Measurements from ENCODE around the gene CHMP4B. TPM values are rescaled to one million over a fixed set of nuclear protein-coding genes. Genes with fewer than 3 reads are reported as not detected.

Gene CHMP4B
- total RNA-seq, 2 experiments from 2014 or later = 93.9 to 94.8 TPM

DNA sequence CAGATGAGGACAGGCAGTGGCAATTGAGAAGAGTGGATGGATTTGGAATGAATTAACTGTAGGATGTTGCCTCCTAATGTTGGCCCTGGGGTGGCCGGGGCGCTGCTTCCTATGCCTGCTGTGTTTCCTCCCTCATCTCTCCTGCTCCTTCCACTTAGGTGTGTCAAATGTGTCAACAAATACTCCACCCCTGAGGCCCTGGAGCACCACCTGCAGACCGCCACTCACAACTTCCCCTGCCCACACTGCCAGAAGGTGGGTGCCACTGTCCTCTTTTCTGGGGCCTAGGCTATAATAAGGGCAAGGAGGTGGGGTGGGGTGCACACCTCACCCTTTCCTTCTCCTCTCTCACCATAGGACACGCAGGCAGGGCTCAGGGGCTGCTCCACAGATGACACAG is 30.0 kb upstream of the CHMP4B start:
- Mint-ChIP-seq H3K4me1 (ENCODE audit: low read depth) (peaks cover 18% of the 10 kb centered on the region), H3K4me3 (no peak overlapping the region), H3K27ac (no peak overlapping the region), H3K36me3 (peaks cover 8% of the 10 kb centered on the region), H3K27me3 (no peaks in the 10 kb centered on the region), H3K9me3 (no peaks in the 10 kb centered on the region)
- CTCF ChIA-PET = no interaction called here
- intact Hi-C loops (cut with micrococcal nuclease) = no loop called here
- DNase-seq = no peak
- POLR2A ChIA-PET = no interaction called here

DNA sequence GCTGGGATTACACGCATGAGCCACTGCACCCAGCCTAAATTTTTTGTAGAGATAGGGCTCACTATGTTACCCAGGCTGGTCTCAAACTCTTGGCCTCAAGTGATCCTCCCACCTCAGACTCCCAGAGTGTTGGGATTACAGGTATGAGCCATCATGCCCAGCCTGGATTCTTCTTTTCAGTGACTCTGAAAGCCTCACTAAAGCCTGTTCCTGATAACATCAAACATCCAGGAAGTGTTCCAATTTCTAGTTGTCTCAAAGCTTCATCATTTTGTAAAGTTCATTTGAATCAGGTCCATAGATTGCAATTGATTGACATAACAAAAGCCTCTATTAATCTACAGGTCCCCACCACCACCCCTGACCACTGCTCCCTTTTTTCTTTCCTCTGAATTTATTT is 29.2 kb upstream of the CHMP4B start:
- DNase-seq = no peak
- H3K4me1 Mint-ChIP-seq (ENCODE audit: low read depth) = peaks cover 21% of the 10 kb centered on the region
- no peak overlapping the region for H3K27ac Mint-ChIP-seq
- intact Hi-C loops (cut with micrococcal nuclease) = no loop called here
- H3K4me3 Mint-ChIP-seq = no peak overlapping the region
- ChIA-PET POLR2A (no interaction called here), CTCF (interaction anchor here (2.2 kb wide), 1 partner anchor 10 kb away, joined by 9 read pairs; no protein-coding TSS in a partner anchor)
- H3K36me3 Mint-ChIP-seq = peaks cover 8% of the 10 kb centered on the region
- H3K27me3 Mint-ChIP-seq = no peaks in the 10 kb centered on the region
- H3K9me3 Mint-ChIP-seq = no peaks in the 10 kb centered on the region

DNA sequence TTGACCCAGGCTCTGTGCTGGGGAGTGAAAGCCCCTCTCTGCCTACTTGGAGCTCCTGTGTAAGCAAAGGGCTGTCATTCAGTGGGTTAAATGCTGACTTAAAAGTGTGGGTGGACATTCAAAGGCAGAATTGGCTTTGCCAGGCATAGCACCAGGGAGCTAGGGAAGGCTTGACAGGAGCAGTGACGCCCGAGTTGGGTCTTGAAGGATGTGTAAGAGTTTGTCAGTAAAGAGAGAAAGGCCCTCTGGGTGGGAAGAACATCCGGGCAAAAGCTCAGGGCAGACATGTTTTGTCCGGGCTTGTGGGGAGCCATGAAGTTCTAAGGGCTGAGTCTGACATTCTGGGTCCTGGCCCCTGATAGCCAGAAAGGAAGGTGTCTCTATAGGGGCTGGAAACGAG is 27.9 kb upstream of the CHMP4B start:
- no peak for DNase-seq
- Mint-ChIP-seq H3K27ac (no peak overlapping the region), H3K27me3 (no peaks in the 10 kb centered on the region), H3K9me3 (no peaks in the 10 kb centered on the region), H3K36me3 (peaks cover 8% of the 10 kb centered on the region), H3K4me3 (no peak overlapping the region), H3K4me1 (ENCODE audit: low read depth) (peaks cover 29% of the 10 kb centered on the region)
- CTCF ChIA-PET = interaction anchor here (2.2 kb wide), 1 partner anchor 9 kb away, joined by 9 read pairs; no protein-coding TSS in a partner anchor
- POLR2A ChIA-PET = no interaction called here
- intact Hi-C loops (cut with micrococcal nuclease) = no loop called here

DNA sequence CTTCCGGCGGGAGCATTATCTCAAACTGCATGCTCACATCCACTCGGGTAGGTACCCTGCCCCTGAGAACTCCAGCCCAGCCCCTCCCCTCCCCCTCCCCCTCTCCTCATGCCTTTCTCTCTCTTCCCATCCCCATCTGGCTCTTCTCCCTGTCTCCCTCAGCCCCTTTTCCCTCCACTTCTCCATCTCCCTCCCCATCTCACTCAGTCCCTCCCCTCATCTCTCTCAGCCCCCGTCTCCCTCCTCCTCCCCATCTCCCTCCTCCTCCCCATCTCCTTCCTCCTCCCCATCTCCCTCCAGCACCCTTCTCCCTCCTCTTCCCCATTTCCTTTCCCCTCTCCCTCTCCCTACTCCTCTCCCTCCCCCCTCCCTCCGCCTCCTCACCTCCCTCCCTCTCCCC is 27.3 kb upstream of the CHMP4B start:
- intact Hi-C loops (cut with micrococcal nuclease) = no loop called here
- Mint-ChIP-seq H3K4me3 (no peak overlapping the region), H3K27me3 (no peaks in the 10 kb centered on the region), H3K9me3 (no peaks in the 10 kb centered on the region), H3K4me1 (ENCODE audit: low read depth) (peaks cover 24% of the 10 kb centered on the region), H3K27ac (no peak overlapping the region), H3K36me3 (peaks cover 10% of the 10 kb centered on the region)
- ChIA-PET CTCF (interaction anchor here (2.2 kb wide), 1 partner anchor 8 kb away, joined by 9 read pairs; no protein-coding TSS in a partner anchor), POLR2A (no interaction called here)
- no peak for DNase-seq

DNA sequence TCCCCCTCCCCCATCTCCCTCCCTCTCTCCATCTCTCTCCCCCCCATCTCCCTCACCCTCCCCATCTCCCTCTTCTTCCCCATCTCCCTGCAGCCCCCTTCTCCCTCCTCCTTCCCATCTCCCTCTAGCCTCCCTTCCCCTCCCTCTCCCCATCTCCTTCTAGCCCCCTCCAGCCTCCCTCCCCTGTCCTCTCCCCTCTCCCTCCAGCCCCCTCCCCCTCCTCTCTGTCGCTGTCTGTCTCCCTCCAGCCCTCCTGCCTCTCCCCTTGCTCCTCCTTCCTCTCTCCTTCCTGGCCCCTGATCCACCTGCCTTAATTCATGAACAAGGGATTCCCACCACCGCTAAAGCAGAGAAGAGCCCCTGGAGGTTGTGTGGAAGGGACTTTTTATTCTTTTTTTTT is 26.9 kb upstream of the CHMP4B start:
- no peak overlapping the region for H3K27ac Mint-ChIP-seq
- peaks cover 8% of the 10 kb centered on the region for H3K36me3 Mint-ChIP-seq
- ChIA-PET CTCF (no interaction called here), POLR2A (no interaction called here)
- no peak for DNase-seq
- no peak overlapping the region for H3K4me3 Mint-ChIP-seq
- peaks cover 20% of the 10 kb centered on the region for H3K4me1 Mint-ChIP-seq (ENCODE audit: low read depth)
- no peaks in the 10 kb centered on the region for H3K9me3 Mint-ChIP-seq
- H3K27me3 Mint-ChIP-seq = no peaks in the 10 kb centered on the region
- intact Hi-C loops (cut with micrococcal nuclease) = no loop called here

DNA sequence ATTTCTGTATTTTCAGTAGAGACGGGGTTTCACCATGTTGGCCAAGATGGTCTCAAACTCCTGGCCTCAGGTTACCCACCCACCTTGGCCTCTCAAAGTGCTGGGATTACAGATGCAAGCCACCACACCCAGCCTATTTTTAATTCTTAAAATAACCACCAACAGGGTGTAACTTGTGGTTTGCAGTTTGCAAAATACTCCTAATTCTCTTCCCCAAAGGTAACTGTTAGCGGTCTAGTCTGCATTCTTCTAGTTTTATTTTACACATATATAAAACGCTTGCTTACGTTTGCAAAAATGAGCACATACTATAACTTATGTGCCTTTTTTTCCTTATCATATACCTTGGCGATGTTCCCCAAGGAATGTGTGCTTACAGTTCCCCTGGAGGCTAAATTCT is 25.6 kb upstream of the CHMP4B start:
- Mint-ChIP-seq H3K36me3 (peaks cover 13% of the 10 kb centered on the region), H3K27ac (no peak overlapping the region), H3K27me3 (no peaks in the 10 kb centered on the region), H3K4me3 (no peak overlapping the region), H3K4me1 (ENCODE audit: low read depth) (peaks cover 14% of the 10 kb centered on the region), H3K9me3 (no peaks in the 10 kb centered on the region)
- ChIA-PET POLR2A (no interaction called here), CTCF (no interaction called here)
- intact Hi-C loops (cut with micrococcal nuclease) = no loop called here
- DNase-seq = no peak

DNA sequence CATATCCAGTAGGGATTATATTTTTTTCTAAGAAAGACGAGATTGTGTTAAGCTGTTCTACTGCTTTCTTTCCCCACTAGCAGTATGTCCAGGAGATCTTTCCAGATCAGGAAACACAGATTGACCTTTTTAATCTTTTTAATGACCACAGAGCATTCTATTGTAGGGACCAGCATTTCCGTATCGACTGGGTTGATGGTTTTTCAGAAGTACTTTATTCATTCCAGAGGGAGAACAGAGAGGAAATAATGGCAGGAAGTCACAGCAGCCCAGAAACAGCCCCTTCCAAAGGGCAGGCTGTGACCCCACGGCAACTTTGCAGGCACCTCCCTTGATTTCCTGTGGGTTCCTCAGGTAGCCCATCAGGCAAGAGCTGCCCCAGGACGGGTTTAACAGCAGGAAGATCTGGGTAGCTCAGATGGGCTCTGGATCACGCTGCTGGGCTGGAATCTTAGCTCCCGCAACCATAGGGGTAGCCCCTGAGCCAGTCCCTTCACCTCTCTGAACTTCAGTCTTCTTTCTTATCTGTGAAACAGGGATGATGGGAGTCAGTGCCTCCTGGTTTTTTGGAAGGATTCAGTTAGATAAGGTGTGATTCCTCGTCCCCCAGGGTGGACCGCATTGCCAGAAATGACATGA is 23.8 kb upstream of the CHMP4B start:
- intact Hi-C loops (cut with micrococcal nuclease) = no loop called here
- Mint-ChIP-seq H3K4me3 (no peak overlapping the region), H3K27ac (no peak overlapping the region), H3K9me3 (no peaks in the 10 kb centered on the region), H3K27me3 (no peaks in the 10 kb centered on the region), H3K4me1 (ENCODE audit: low read depth) (peaks cover 14% of the 10 kb centered on the region), H3K36me3 (peaks cover 10% of the 10 kb centered on the region)
- CTCF ChIA-PET = no interaction called here
- POLR2A ChIA-PET = no interaction called here
- no peak for DNase-seq

DNA sequence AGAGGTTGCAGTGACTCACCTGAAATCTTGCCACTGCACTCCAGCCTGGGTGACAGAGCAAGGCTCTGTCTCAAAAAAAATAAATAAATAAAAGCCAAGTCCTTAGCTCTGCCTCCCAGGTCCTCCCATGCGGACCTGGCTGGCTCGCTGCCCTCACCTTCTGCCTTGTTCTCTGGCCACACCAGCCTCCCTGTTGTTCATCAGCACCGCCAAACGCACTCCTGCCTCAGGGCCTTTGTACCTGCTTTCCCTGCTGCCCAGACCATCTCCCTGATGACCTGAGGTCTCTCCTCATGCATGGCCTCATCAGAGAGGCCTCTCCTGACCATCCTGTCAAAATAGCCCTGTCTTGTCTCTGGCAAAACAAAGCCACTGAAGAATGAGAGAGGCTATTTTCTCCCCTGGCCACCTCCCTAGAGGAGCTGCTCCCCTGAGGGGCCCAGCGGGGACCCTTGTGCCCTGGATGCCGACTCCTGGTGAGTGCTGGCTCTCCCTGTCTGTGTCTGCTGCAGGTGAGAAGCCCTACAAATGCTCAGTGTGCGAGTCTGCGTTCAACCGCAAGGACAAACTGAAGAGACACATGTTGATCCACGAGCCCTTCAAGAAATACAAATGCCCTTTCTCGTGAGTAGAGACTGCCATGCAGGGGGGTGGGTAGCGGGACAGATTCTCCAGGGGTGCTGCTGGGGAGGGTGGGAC is 22.6 kb upstream of the CHMP4B start:
- Mint-ChIP-seq H3K4me3 (no peak overlapping the region), H3K4me1 (ENCODE audit: low read depth) (peaks cover 14% of the 10 kb centered on the region), H3K9me3 (no peaks in the 10 kb centered on the region), H3K27ac (no peak overlapping the region), H3K36me3 (peaks cover 9% of the 10 kb centered on the region), H3K27me3 (no peaks in the 10 kb centered on the region)
- POLR2A ChIA-PET = no interaction called here
- intact Hi-C loops (cut with micrococcal nuclease) = no loop called here
- no peak for DNase-seq
- CTCF ChIA-PET = interaction anchor here (0.7 kb wide), 1 partner anchor 23 kb away, joined by 4 read pairs; the partner anchor contains the start of gene CHMP4B

DNA sequence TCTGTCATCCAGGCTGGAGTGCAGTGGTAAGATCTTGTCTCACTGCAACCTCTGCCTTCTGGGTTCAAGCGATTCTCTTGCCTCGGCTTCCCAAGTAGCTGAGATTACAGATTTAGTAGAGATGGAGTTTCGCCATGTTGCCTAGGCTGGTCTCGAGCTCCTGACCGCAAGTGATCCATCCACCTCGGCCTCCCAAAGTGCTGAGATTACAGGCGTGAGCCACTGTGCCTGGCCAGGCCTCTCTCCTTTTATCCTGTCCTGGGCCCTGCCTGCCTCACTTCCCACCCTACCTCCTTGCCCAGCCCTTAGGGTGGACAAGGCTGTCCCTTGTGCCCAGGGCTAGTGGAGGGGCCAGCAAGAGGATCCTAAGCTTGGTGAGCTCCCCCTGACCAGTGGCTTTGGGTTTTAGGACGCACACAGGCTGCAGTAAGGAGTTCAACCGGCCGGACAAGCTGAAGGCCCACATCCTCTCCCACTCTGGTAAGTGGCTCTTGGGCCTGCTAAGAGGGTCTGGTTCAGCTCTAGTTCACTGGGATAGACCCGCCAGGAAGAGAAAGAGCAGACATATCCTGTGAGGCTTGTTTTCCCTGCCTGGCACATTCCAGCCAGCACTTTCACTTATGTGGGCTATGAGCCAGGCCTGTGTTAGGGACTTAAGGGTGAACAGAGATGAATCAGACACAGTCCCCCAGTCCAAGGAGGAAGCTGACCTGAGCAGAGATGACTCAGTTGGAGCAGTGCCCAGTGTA is 21.9 kb upstream of the CHMP4B start:
- H3K4me3 Mint-ChIP-seq = no peak overlapping the region
- H3K27ac Mint-ChIP-seq = no peak overlapping the region
- H3K36me3 Mint-ChIP-seq = peaks cover 9% of the 10 kb centered on the region
- no peaks in the 10 kb centered on the region for H3K27me3 Mint-ChIP-seq
- no peak for DNase-seq
- intact Hi-C loops (cut with micrococcal nuclease) = no loop called here
- peaks cover 14% of the 10 kb centered on the region for H3K4me1 Mint-ChIP-seq (ENCODE audit: low read depth)
- POLR2A ChIA-PET = no interaction called here
- CTCF ChIA-PET = interaction anchor here (0.7 kb wide), 1 partner anchor 22 kb away, joined by 4 read pairs; the partner anchor contains the start of gene CHMP4B
- no peaks in the 10 kb centered on the region for H3K9me3 Mint-ChIP-seq

DNA sequence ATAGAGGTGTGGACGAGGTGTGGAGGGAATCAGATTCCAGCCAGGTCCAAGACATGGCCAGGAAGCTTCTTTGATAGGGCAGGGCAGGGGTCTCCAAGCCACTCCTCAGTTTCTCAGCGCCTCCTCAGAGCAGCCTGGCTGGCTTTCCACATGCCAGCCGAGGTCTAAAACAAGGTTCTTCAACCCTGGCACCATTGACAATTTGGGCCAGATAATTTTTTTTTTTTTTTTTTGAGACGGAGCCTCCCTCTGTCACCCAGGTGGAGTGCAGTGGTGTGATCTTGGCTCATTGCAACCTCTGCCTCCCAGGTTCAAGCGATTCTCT is 21.3 kb upstream of the CHMP4B start:
- Mint-ChIP-seq H3K9me3 (no peaks in the 10 kb centered on the region), H3K27me3 (no peaks in the 10 kb centered on the region), H3K4me1 (ENCODE audit: low read depth) (peaks cover 14% of the 10 kb centered on the region), H3K27ac (no peak overlapping the region), H3K36me3 (peaks cover 9% of the 10 kb centered on the region), H3K4me3 (no peak overlapping the region)
- POLR2A ChIA-PET = no interaction called here
- no peak for DNase-seq
- CTCF ChIA-PET = no interaction called here
- intact Hi-C loops (cut with micrococcal nuclease) = no loop called here

DNA sequence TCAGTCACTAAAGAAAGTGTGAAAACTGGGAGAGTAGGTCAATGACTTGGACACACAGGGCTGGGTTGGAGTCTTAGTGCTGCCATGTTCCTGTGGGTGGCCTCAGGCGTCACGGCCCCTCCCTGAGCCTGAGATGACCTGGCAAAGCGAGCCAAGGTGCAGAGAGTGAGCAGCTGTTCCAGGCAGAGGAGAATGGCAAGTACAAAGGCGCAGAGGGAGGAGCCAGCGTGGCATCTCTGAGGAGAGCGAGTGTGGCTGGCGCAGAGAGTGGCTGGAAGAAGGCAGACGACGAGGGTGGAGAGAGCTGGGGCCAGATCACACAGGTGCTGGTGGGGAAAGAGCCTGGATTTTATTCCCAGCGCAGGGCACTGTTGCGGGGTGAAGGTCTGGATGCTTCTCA is 20.6 kb upstream of the CHMP4B start:
- intact Hi-C loops (cut with micrococcal nuclease) = no loop called here

DNA sequence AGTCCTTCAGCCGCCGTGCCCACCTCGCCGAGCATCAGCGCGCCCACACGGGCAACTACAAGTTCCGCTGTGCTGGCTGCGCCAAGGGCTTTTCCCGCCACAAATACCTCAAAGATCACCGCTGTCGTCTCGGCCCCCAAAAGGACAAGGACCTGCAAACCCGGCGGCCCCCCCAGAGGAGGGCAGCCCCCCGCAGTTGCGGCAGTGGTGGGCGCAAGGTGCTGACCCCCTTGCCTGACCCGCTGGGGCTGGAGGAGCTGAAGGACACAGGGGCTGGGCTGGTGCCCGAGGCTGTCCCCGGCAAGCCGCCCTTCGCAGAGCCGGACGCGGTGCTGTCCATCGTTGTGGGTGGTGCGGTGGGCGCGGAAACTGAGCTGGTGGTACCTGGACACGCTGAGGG is 20.1 kb upstream of the CHMP4B start:
- no peak for DNase-seq
- Mint-ChIP-seq H3K27ac (no peak overlapping the region), H3K4me3 (no peak overlapping the region), H3K36me3 (peaks cover 9% of the 10 kb centered on the region), H3K9me3 (no peaks in the 10 kb centered on the region), H3K4me1 (ENCODE audit: low read depth) (peaks cover 11% of the 10 kb centered on the region), H3K27me3 (no peaks in the 10 kb centered on the region)
- ChIA-PET CTCF (interaction anchor here (1.2 to 2.5 kb wide), 3 partner anchors 10 to 124 kb away, joined by 3 to 13 read pairs (median 12); no protein-coding TSS in a partner anchor), POLR2A (no interaction called here)
- intact Hi-C loops (cut with micrococcal nuclease) = no loop called here

More for the DNA sequence above, 20.6 kb upstream of the CHMP4B start:
- Mint-ChIP-seq H3K27ac (no peak overlapping the region), H3K36me3 (peaks cover 9% of the 10 kb centered on the region), H3K9me3 (no peaks in the 10 kb centered on the region), H3K4me3 (no peak overlapping the region), H3K4me1 (ENCODE audit: low read depth) (peaks cover 12% of the 10 kb centered on the region), H3K27me3 (no peaks in the 10 kb centered on the region)
- ChIA-PET CTCF (interaction anchor here (2.4 to 2.5 kb wide), 2 partner anchors 11 to 125 kb away, joined by 12 to 13 read pairs; no protein-coding TSS in a partner anchor), POLR2A (no interaction called here)
- no peak for DNase-seq

All from activated CD4-positive, alpha-beta memory T cell treated with anti-CD3 and anti-CD28 coated beads for 36 hours (primary cell).